K562 (cell line): ENCODE measurements around the gene ANKRD11. TPM values are rescaled to one million over a fixed set of nuclear protein-coding genes. Genes with fewer than 3 reads are reported as not detected.

Experiments used
- ATAC-seq: fragments of 200-7000 bp; cut with Tn5 transposase; 3 replicates; pipeline ENCODE4 v1.9.1; 2020; ENCODE audit warnings: moderate library complexity
- BruUV-seq: library from RNA; stranded (reverse); fragments of 400-500 nt; replicated peaks from 2 replicates; lab custom pipeline; 2021; lab: Mats Ljungman, UMichigan
- CTCF ChIA-PET: fragments of 300-600 bp; formaldehyde crosslinking; extraction: SDS; loops from one replicate; lab custom pipeline; 2021; ENCODE audit warnings: low intra/inter-chr PET ratio; lab: Yijun Ruan, JAX
- POLR2A ChIA-PET: fragments of 300-600, 350-650 bp; sonication (Branson Sonifier 250); formaldehyde crosslinking; extraction: SDS; loops from one replicate; lab custom pipeline; 2021; ENCODE audit warnings: antibody characterized with exemption, inconsistent platforms; lab: Yijun Ruan, JAX
- DNase-seq, 4 experiments: peaks; one replicate each; pipeline versions ENCODE4 v3.0.0 to v3.0.0-alpha.2; 2011 to 2018; ENCODE audit warnings: low spot score in 3 of 4, mixed read lengths in 3 of 4; ENCODE audit errors: extremely low read depth in 1 of 4
- FAIRE-seq: peaks from 2 replicates; lab custom pipeline; 2011; peaks lifted over from hg19 to GRCh38; lab: Jason Lieb, UNC
- H2AFZ ChIP-seq: 2 replicates; pipeline ENCODE4 v1.6.0; 2011; ENCODE audit warnings: low read depth, low read length, control low read depth, inconsistent platforms
- H3K27ac ChIP-seq: fragments of 200-600 bp; 3 replicates; pipeline ENCODE4 v1.8.0; 2011; ENCODE audit warnings: low read depth, mild to moderate bottlenecking, control low read depth, inconsistent platforms, low read length, moderate library complexity, mixed read lengths; ENCODE audit errors: extremely low read depth
- H3K27me3 ChIP-seq, 2 experiments: fragments of 300-600 bp in 1 of 2; 2 replicates in 1 of 2; 3 replicates in 1 of 2; pipeline versions ENCODE4 v1.6.0 to v1.8.0; 2011; ENCODE audit warnings: inconsistent platforms in 2 of 2, low read length in 2 of 2, mild to moderate bottlenecking in 1 of 2, mixed read lengths in 1 of 2, moderate library complexity in 1 of 2; ENCODE audit not compliant: control insufficient read depth in 2 of 2, insufficient read depth in 2 of 2
- H3K36me3 ChIP-seq: fragments of 300-600 bp; 3 replicates; pipeline ENCODE4 v1.8.0; 2011; ENCODE audit warnings: mild to moderate bottlenecking, low read length, inconsistent platforms; ENCODE audit not compliant: control insufficient read depth, insufficient read depth
- H3K4me1 ChIP-seq, 2 experiments: fragments of 200-600 bp in 1 of 2; replicated peaks in 1 of 2; 2 replicates in 1 of 2; 3 replicates in 1 of 2; pipeline versions ENCODE4 v1.5.1 to v1.8.0; 2011; ENCODE audit warnings: inconsistent platforms in 2 of 2, low read length in 2 of 2, mild to moderate bottlenecking in 1 of 2, mixed read lengths in 1 of 2, moderate library complexity in 1 of 2; ENCODE audit not compliant: control insufficient read depth in 2 of 2, insufficient read depth in 2 of 2
- H3K4me2 ChIP-seq: 2 replicates; pipeline ENCODE4 v1.6.1; 2011; ENCODE audit warnings: low read length, control low read depth, inconsistent platforms, mixed read lengths; ENCODE audit not compliant: insufficient read depth
- H3K4me3 ChIP-seq: fragments of 200-600 bp; sonication (generic), shearing (Covaris generic); 2 replicates; pipeline ENCODE4 v1.5.1; 2016; ENCODE audit warnings: control low read depth, inconsistent platforms
- H3K79me2 ChIP-seq: fragments of 200-600 bp; 3 replicates; pipeline ENCODE4 v1.8.0; 2011; ENCODE audit warnings: low read length, inconsistent platforms; ENCODE audit not compliant: control insufficient read depth, insufficient read depth
- H3K9ac ChIP-seq, 2 experiments: 2 replicates each; pipeline versions ENCODE4 v1.6.0 to v1.6.1; 2011; ENCODE audit warnings: low read depth in 2 of 2, low read length in 2 of 2, control low read depth in 1 of 2, inconsistent platforms in 1 of 2, mild to moderate bottlenecking in 1 of 2, mixed read lengths in 1 of 2; ENCODE audit not compliant: insufficient read depth in 1 of 2
- H3K9me1 ChIP-seq: one replicate; pipeline ENCODE4 v1.6.0; 2011; ENCODE audit warnings: inconsistent platforms, mild to moderate bottlenecking, low read length, moderate library complexity; ENCODE audit not compliant: control insufficient read depth, insufficient read depth
- H3K9me3 ChIP-seq: replicated peaks from 2 replicates; pipeline ENCODE4 v1.5.1; 2011; ENCODE audit warnings: low read depth, low read length, inconsistent platforms; ENCODE audit not compliant: control insufficient read depth, insufficient read depth
- H4K20me1 ChIP-seq: replicated peaks from 2 replicates; pipeline ENCODE4 v1.6.1; 2011; ENCODE audit warnings: low read length, inconsistent platforms, mixed read lengths; ENCODE audit not compliant: control insufficient read depth, insufficient read depth
- CAMTA2 ChIP-seq: fragments of 250-450 bp; sonication (Bioruptor Pico); conservative IDR thresholded peaks from 2 replicates; pipeline ENCODE4 v1.5.1; 2022
- CEBPG ChIP-seq, 3 experiments: fragments of 200-800 bp in 1 of 3; sonication (Bioruptor generic) in 1 of 3; sonication (generic) in 1 of 3; formaldehyde crosslinking in 1 of 3; IDR thresholded peaks in 2 of 3; conservative IDR thresholded peaks in 1 of 3; 2 replicates each; pipeline versions ENCODE4 v1.6.1 to v1.8.0; 2016 to 2022; ENCODE audit warnings: missing compliant biosample characterization in 2 of 3, missing genetic modification characterization in 2 of 3, mild to moderate bottlenecking in 1 of 3, missing genetic modification reagents in 1 of 3
- CHCHD3 ChIP-seq: fragments of 250-450 bp; sonication (Bioruptor Pico); IDR thresholded peaks from 2 replicates; pipeline ENCODE4 v2.1.2; 2022; ENCODE audit warnings: mild to moderate bottlenecking
- DMBX1 ChIP-seq: fragments of 250-450 bp; sonication (Bioruptor Pico); IDR thresholded peaks from 2 replicates; pipeline ENCODE4 v1.8.0; 2022; ENCODE audit warnings: inconsistent platforms, mild to moderate bottlenecking, moderate library complexity, borderline replicate concordance
- FIP1L1 ChIP-seq: fragments of 200-400 bp; formaldehyde crosslinking; IDR thresholded peaks from 2 replicates; pipeline ENCODE4 v1.6.1; 2018; ENCODE audit warnings: mild to moderate bottlenecking, low read depth, low read length; ENCODE audit not compliant: poor library complexity, severe bottlenecking
- NBN ChIP-seq: fragments of 450-650 bp; IDR thresholded peaks from 2 replicates; pipeline ENCODE4 v1.6.1; 2016; ENCODE audit warnings: low read depth, mild to moderate bottlenecking
- POLR2AphosphoS2 ChIP-seq: IDR thresholded peaks from 2 replicates; pipeline ENCODE4 v1.6.1; 2012; ENCODE audit warnings: low read length, improper control_type of control experiment
- YBX1 ChIP-seq: fragments of 450-650 bp; IDR thresholded peaks from 2 replicates; pipeline ENCODE4 v1.7.1; 2016; ENCODE audit warnings: mild to moderate bottlenecking
- ZBTB1 ChIP-seq: sonication (generic); formaldehyde crosslinking; IDR thresholded peaks from 2 replicates; pipeline ENCODE4 v1.8.1; 2023; ENCODE audit warnings: missing genetic modification reagents, low read depth, mild to moderate bottlenecking, borderline replicate concordance
- ZNF140 ChIP-seq: fragments of 250-450 bp; sonication (Bioruptor Pico); IDR thresholded peaks from 2 replicates; pipeline ENCODE4 v1.8.0; 2021; ENCODE audit warnings: moderate library complexity, mild to moderate bottlenecking, inconsistent platforms
- ZNF174 ChIP-seq: fragments of 250-450 bp; sonication (Bioruptor Pico); IDR thresholded peaks from 2 replicates; pipeline ENCODE4 v1.4.0; 2020; ENCODE audit warnings: mild to moderate bottlenecking
- ZNF24 ChIP-seq: fragments of 450-650 bp; IDR thresholded peaks from 2 replicates; pipeline ENCODE4 v1.6.1; 2016
- WGBS: fragments of 100-300 bp; shearing (Covaris generic); methylation state at CpG from one replicate; pipeline ENCODE4 v1.1.6; 2016; ENCODE audit warnings: low coverage, mixed read lengths; ENCODE audit not compliant: insufficient coverage; ENCODE audit errors: missing lambda C conversion rate; 5-methylcytosine and 5-hydroxymethylcytosine counted together
- in situ Hi-C: fragments of 300-500 bp; cut with MboI; formaldehyde crosslinking; loops from 4 replicates; pipeline ENCODE4 v1.15.0; 2018; ENCODE audit warnings: inconsistent platforms, mixed read lengths
- intact Hi-C: fragments of 100-400 bp; cut with micrococcal nuclease; formaldehyde crosslinking; loops from 2 replicates; pipeline ENCODE4 v1.14.2; 2022
- polyA plus RNA-seq, 8 experiments: library from polyadenylated mRNA; depleted of rRNA in 4 of 8; stranded (reverse) in 5 of 8; unstranded in 3 of 8; fragments of >200 nt; fragmentation: Nextera tagmentation in 2 of 8; fragmentation: Illumina TruSeq in 1 of 8; extraction: Ambion mirVana in 2 of 8; extraction: Trizol in 1 of 8; gene quantifications; 2 replicates each; pipeline versions ENCODE4 v1.2.1 to v1.2.3, GENCODE V29; 2011 to 2014; ENCODE audit warnings: inconsistent platforms in 1 of 8, missing spikeins in 1 of 8
- total RNA-seq, 7 experiments: library from RNA; depleted of rRNA in 6 of 7; stranded (reverse); fragments of >200 nt in 6 of 7; fragmentation: Illumina TruSeq in 2 of 7; extraction: Trizol in 2 of 7; gene quantifications; 2 replicates each; pipeline versions ENCODE4 v1.2.1 to v1.2.3, GENCODE V29; 2011 to 2021; ENCODE audit warnings: low replicate concordance in 1 of 7
- TF ChIP-seq, protein P1 (sequence below): IDR thresholded peaks from 2 replicates; pipeline ENCODE4 v1.6.1; 2014; ENCODE audit warnings: antibody characterized with exemption
- TF ChIP-seq, protein P2 (sequence below): fragments of 450-650 bp; IDR thresholded peaks from 2 replicates; pipeline ENCODE4 v1.6.1; 2014; ENCODE audit warnings: low read depth, mild to moderate bottlenecking, moderate library complexity, borderline replicate concordance
- TF ChIP-seq, protein P3 (sequence below): sonication (generic); formaldehyde crosslinking; IDR thresholded peaks from 2 replicates; pipeline ENCODE4 v1.8.0; 2022; ENCODE audit warnings: mild to moderate bottlenecking, missing genetic modification reagents, borderline replicate concordance

ANKRD11 gene
- total and polyA plus RNA-seq, 9 of the 15 experiments (the other 6 are each of a cell fraction or from before 2014, with no cell fraction given) = 4.7 to 126 (median 31.7) TPM

GRCh38 chr16:89291776-89292175, 198.6 kb downstream of the ANKRD11 start:
- Histone ChIP-seq H3K4me1 (peaks cover 8 to 52% of the 10 kb centered on the region in 2 experiments; a peak in 4 of 5 replicates), H3K27me3 (no peaks in the 10 kb centered on the region), H3K27ac (no peak overlapping the region), H3K79me2 (peaks cover 56% of the 10 kb centered on the region), H4K20me1 (peaks cover 37% of the 10 kb centered on the region), H3K4me3 (no peak overlapping the region), H2AFZ (no peak overlapping the region), H3K9ac (no peak overlapping the region), H3K4me2 (no peak overlapping the region), H3K9me1 (peaks cover 15% of the 10 kb centered on the region), H3K36me3 (peaks cover 44% of the 10 kb centered on the region), H3K9me3 (peaks cover under 1% of the 10 kb centered on the region; the same call in 1 of the 2 replicates)
- no TSS peak for BruUV-seq
- ATAC-seq = no peak
- in situ Hi-C loops (no loop called here), intact Hi-C loops (no loop called here)
- no peak for DNase-seq
- CTCF ChIA-PET = no interaction called here
- no peak for TF ChIP-seq NBN
- TF ChIP-seq CAMTA2 (CRISPR knock-in tag) = no peak
- no peak for TF ChIP-seq POLR2AphosphoS2
- TF ChIP-seq ZNF140 (CRISPR knock-in tag) = no peak
- TF ChIP-seq ZNF174 = no peak
- TF ChIP-seq, protein P1, sequence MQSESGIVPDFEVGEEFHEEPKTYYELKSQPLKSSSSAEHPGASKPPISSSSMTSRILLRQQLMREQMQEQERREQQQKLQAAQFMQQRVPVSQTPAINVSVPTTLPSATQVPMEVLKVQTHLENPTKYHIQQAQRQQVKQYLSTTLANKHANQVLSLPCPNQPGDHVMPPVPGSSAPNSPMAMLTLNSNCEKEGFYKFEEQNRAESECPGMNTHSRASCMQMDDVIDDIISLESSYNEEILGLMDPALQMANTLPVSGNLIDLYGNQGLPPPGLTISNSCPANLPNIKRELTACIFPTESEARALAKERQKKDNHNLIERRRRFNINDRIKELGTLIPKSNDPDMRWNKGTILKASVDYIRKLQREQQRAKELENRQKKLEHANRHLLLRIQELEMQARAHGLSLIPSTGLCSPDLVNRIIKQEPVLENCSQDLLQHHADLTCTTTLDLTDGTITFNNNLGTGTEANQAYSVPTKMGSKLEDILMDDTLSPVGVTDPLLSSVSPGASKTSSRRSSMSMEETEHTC = no peak
- no peak for TF ChIP-seq ZBTB1
- TF ChIP-seq, protein P2, sequence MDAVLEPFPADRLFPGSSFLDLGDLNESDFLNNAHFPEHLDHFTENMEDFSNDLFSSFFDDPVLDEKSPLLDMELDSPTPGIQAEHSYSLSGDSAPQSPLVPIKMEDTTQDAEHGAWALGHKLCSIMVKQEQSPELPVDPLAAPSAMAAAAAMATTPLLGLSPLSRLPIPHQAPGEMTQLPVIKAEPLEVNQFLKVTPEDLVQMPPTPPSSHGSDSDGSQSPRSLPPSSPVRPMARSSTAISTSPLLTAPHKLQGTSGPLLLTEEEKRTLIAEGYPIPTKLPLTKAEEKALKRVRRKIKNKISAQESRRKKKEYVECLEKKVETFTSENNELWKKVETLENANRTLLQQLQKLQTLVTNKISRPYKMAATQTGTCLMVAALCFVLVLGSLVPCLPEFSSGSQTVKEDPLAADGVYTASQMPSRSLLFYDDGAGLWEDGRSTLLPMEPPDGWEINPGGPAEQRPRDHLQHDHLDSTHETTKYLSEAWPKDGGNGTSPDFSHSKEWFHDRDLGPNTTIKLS = no peak
- no peak for TF ChIP-seq ZNF24
- TF ChIP-seq YBX1 = no peak
- TF ChIP-seq FIP1L1 = no peak
- TF ChIP-seq, protein P3, sequence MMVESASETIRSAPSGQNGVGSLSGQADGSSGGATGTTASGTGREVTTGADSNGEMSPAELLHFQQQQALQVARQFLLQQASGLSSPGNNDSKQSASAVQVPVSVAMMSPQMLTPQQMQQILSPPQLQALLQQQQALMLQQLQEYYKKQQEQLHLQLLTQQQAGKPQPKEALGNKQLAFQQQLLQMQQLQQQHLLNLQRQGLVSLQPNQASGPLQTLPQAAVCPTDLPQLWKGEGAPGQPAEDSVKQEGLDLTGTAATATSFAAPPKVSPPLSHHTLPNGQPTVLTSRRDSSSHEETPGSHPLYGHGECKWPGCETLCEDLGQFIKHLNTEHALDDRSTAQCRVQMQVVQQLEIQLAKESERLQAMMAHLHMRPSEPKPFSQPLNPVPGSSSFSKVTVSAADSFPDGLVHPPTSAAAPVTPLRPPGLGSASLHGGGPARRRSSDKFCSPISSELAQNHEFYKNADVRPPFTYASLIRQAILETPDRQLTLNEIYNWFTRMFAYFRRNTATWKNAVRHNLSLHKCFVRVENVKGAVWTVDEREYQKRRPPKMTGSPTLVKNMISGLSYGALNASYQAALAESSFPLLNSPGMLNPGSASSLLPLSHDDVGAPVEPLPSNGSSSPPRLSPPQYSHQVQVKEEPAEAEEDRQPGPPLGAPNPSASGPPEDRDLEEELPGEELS (CRISPR knock-in tag) = no peak
- no peak for TF ChIP-seq DMBX1 (CRISPR knock-in tag)
- no peak for TF ChIP-seq CEBPG (CRISPR knock-in tag; IDR thresholded peaks at IDR 0.05)
- no peak for TF ChIP-seq CEBPG (tag; conservative IDR thresholded peaks at IDR 0.05 in 1 of 2, IDR thresholded peaks at IDR 0.05 in 1 of 2)
- TF ChIP-seq CHCHD3 = no peak
- FAIRE-seq = no peak
- POLR2A ChIA-PET = interaction anchor here (0.5 to 2.4 kb wide), 4 partner anchors 11 to 224 kb away, joined by 3 to 14 read pairs (median 4); no protein-coding TSS in a partner anchor
- WGBS = 93% methylated on average over 9 of the region's 13 CpGs
